GM18519 (cell line): ENCODE results near the gene TRAFD1.
"Not testable (repeated sequence)": the region's sequence is repeated elsewhere in the genome, so short reads cannot be mapped to it uniquely, and the experiment has no call there.

ENCODE experiments used
- ATAC-seq: cut with Tn5 transposase; IDR thresholded peaks from one replicate; pipeline ENCODE4 v1.9.1; 2021; ENCODE audit warnings: mild to moderate bottlenecking, moderate library complexity; ENCODE audit not compliant: unreplicated experiment, low FRiP score

Gene TRAFD1

GRCh38 chr12:112125250-112125999, at the start of gene TRAFD1:
Gene TRAFD1, plus strand, starts transcription at chr12:112125560. Its CDS starts 4,963 bp downstream, at chr12:112130523.
- peak; percentile 90 for ATAC-seq

- ATAC-seq, result no peak
Observed at GRCh38 chr12:112087055-112087850, 38.1 kb upstream of the TRAFD1 start.

- no peak for ATAC-seq
Observed at GRCh38 chr12:112087851-112088250, 37.5 kb upstream of the TRAFD1 start.

- ATAC-seq, result no peak
Observed at GRCh38 chr12:112091563-112091962, 33.8 kb upstream of the TRAFD1 start.

GRCh38 chr12:112096070-112096469, 29.3 kb upstream of the TRAFD1 start:
- peak; percentile 69 for ATAC-seq

GRCh38 chr12:112096667-112097066, 28.7 kb upstream of the TRAFD1 start:
- peak; percentile 42 for ATAC-seq

- no peak for ATAC-seq
Observed at GRCh38 chr12:112097641-112098040, 27.7 kb upstream of the TRAFD1 start.

GRCh38 chr12:112100500-112100899, 24.9 kb upstream of the TRAFD1 start:
- not testable (repeated sequence) for ATAC-seq

- ATAC-seq, result no peak
Observed at GRCh38 chr12:112102127-112102526, 23.2 kb upstream of the TRAFD1 start.

- not testable (repeated sequence) for ATAC-seq
Observed at GRCh38 chr12:112102746-112103145, 22.6 kb upstream of the TRAFD1 start.

GRCh38 chr12:112103758-112104503, 21.4 kb upstream of the TRAFD1 start:
- ATAC-seq, result no peak

- no peak for ATAC-seq
Observed at GRCh38 chr12:112105891-112106290, 19.5 kb upstream of the TRAFD1 start.

- no peak for ATAC-seq
Observed at GRCh38 chr12:112107306-112108201, 17.8 kb upstream of the TRAFD1 start.

- peak; percentile 61 for ATAC-seq
Observed at GRCh38 chr12:112108202-112109079, 16.9 kb upstream of the TRAFD1 start, which contains the start of gene NAA25. Gene NAA25, minus strand, starts transcription at chr12:112108783. Its CDS starts 10 bp downstream, at chr12:112108773.

GRCh38 chr12:112110787-112111662, 14.3 kb upstream of the TRAFD1 start:
- not testable (repeated sequence) for ATAC-seq

- ATAC-seq, result no peak
Observed at GRCh38 chr12:112111931-112112330, 13.4 kb upstream of the TRAFD1 start.

- ATAC-seq, result no peak
Observed at GRCh38 chr12:112112409-112113133, 12.8 kb upstream of the TRAFD1 start.
